NCI-H1436 (cell line): ENCODE results near the gene SF3B6.

Experiments used
- DNase-seq: peaks from one replicate; lab custom pipeline; 2025; lab: John Stamatoyannopoulos, UW

SF3B6 gene

GRCh38 chr2:24018241-24018640 lies 57.9 kb downstream of the SF3B6 start:
- DNase-seq = no peak

GRCh38 chr2:24017711-24018110 lies 58.4 kb downstream of the SF3B6 start:
- DNase-seq = no peak
